SW 1271 (cell line): ENCODE results near the gene POLR2B.
"Not testable (repeated sequence)": the region's sequence is repeated elsewhere in the genome, so short reads cannot be mapped to it uniquely, and the experiment has no call there.

ENCODE experiments used
- DNase-seq, 2 experiments: peaks; one replicate each; lab custom pipeline; 2025; lab: John Stamatoyannopoulos, UW

The POLR2B gene

DNA sequence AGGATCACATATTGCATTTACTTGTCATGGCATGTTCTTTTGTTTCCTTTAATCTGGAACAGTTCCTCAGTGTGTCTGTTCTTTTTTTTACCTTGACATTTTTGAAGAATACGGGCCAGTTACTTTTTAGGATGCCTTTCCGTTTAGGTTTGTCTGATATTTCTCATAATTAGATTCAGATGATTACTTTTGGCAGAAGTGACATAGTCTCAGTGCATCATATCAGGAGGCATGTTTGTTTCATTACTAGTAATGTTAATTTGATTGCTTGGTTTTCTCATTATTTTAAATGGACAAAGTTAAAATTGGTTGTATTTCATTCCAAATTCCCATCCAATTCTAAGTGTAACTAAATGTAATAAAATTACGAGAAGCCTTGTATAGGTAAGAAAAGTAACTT is 8.3 kb downstream of the POLR2B start:
- DNase-seq: no peak

DNA sequence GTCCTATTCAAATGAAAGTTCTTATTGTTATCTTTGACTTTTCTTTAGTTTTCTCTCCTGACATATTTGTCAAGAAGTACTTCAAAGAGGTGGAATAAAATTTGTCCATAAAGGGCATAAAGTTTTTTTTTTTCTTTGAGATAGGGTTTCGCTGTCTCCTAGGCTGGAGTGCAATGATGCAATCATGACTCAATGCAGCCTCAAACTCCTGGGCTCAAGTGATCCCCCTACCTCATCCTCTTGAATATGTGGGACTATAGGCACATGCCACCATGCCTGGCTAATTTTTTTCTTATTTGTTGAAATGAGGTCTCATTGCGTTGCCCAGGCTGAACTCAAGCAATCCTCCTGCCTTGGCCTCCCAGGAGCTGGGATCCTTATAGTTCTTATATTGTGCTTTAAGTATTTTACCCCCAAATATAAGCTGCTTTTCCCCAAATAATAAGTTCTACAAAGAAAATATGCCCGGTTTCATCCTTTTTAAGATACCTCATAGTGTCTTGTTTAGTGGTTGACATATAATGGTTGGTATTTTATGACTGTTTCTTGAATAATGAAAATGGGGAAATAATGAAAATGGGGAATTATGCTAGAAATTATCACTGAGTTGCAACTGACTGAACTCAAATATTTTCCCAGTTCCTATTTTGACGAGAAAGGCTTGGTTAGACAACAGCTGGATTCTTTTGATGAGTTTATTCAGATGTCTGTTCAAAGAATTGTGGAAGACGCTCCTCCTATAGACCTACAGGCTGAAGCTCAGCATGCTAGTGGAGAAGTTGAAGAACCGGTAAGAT is 11.6 kb downstream of the POLR2B start:
- no peak for DNase-seq

DNA sequence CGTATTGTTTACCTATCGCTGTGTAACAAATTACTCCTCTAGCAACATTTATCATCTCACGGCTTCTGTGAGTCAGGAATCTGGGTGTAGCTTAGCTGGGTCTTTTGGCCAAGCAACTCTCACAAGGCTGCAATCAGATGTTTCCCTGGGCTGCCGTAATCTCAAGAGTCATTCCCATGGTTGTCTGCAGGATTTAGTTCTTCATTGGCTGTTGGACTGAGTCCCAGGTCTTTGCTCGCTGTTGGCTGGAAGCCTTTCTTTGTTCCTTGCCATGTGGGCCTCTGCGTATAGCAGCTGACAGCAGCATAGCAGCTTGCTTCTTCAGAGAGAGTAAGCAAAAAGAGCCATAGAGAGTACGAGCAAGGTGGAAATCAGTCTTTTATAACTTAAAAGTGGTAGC is 16.8 kb downstream of the POLR2B start:
- DNase-seq: no peak

DNA sequence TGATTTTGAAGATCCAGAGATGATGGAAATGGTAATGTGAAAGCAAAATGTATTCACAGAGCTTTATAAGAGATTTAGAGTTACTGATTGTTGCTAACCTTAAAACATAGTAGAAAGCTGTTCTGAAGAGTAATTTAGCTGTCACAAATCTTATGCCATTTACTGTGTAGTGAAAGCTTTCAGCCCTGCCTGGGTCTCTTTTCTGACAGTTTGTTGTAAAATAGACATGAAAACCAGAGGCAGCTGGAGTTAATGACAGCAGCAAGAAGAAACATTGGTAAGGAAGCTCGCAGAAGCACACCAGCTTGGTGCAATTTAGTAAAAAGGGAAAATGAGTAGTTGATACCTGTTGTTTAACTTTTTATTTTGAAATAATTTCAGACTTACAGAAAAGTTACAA is 21.1 kb downstream of the POLR2B start:
- no peak for DNase-seq

DNA sequence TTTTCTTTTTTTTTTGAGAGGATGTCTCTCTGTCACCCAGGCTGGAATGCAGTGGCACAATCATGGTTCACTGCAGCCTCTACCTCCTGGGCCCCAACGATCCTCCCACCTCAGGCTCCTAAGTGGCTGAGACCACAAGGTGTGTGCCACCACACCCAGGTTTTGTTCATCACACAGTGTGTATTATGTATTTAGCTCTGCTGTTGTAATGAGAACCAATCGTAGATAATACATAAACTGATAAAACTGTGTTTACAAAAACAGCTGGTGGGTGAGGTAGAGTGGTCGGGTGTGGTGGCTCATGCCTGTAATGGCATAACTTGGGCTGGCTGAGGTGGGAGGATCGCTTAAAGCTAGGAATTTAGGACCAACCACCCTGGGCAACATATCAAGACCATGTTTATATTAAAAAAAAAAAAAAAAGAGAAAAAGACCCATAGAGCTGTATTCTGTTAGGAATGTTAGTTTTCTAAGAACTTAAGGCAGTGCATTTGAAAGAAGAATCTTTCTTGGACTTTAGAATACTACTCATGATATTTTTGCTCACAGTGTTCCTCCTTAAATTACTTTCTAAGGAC is 34.9 kb downstream of the POLR2B start:
- DNase-seq: no peak

DNA sequence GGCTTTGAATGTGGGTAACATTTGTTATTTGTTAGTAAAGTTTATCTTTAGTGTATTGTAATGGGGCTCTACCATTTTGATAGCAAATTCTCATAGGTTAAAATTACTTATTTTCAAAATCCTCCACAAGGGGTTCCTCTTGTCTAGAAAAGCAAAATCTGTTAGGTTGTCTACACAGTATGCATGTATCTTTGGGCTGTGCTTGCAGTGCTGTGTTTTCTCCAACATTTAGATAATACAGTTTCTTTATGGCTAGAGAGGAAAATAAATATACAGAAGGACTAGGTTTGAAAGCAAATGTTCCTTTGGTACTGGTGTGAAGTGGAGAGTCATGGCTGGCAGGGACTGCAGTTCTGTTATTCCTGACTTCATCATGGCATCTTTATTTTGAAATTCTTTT is 40.3 kb downstream of the POLR2B start:
- DNase-seq: no peak

DNA sequence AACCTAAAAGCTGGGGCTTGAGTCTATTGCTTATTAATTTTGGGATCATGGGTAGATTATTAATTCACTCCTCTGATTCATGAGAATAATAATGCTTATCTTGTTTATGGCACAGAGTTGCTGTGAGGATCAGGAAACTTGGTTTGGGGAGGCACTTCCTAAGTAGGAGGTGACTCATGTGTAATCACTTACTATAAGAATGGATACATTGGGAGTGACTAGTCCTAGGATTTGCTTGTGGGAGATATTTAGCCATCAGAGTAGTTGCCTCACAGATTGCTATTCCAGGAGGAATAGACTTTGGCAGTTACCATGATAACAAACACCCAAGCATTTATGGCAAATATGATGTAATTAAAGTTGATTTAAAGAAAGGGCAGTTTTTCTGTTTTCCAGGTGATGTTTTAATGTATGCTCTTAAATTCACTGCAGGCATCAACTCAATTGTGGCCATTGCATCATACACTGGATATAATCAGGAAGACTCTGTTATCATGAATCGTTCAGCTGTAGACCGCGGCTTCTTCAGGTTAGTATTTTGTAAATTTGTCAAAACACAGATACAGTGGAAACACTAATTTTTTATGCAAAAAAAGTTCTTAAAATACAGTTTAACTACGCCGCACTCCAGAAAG is 41.9 kb downstream of the POLR2B start:
- peak; percentile 2 to 73 for DNase-seq

DNA sequence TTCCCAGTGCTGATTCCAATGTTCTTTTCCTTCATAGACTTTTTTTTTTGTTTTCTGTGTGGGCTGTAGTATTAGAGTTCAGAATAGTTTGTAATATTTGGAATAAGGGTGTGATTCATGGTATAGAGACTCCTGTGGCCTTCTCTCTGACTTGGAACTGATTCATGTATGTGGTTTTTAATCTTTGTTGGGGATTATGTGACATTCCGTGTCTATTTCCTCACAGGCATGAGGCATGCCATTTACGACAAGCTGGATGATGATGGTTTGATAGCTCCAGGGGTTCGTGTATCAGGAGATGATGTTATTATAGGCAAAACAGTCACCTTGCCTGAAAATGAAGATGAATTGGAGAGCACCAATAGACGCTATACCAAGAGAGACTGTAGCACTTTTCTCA is 44.4 kb downstream of the POLR2B start:
- DNase-seq: no peak

DNA sequence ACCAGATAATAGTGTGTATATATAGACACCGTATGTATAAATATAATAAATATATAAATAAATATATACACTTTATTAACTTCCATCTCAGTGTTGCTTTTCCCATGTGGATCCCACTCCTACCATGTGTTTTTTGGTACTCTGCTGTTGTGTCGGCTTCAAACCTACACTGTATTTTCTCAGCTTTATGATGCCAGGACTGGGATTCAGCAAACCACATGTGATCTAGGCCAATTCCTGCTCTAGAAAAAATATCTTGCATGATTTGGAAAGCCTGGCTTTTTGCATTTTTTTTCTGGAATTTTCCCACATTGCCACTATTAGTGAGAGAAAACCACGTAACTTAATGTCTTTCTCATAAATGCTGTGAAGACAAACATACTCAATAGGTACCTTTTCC is 55.8 kb downstream of the POLR2B start:
- no peak for DNase-seq

DNA sequence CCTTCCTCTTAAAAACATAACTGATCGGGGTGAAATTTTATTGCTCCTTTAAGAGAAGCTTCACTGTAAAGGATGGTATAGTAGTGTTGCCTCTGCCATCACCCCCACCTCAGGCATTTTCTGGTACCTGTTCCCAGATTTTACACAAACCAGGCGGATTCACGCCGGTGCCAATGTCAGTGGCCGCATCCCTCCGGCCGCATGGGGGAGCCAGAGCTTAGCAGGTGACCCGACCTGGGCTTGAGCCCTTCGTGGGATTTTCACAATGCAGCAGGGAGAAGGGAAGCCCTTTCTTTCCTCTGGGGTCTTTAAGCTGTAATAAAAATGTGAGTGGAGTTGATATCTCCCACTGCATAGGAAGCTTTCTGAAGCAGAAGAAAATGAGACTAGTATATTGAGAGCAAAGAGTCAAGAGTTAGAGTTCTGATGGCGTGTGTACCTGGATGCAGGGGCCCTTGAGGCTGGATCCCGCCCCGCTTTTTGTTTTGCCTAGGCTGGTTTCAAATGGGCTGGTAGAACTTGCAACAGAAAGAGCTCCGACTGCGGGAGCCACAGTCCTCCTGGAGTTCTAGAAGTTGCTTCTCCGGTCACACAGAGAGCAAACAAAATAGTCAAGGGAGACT is 59.4 kb downstream of the POLR2B start:
- DNase-seq: no peak

DNA sequence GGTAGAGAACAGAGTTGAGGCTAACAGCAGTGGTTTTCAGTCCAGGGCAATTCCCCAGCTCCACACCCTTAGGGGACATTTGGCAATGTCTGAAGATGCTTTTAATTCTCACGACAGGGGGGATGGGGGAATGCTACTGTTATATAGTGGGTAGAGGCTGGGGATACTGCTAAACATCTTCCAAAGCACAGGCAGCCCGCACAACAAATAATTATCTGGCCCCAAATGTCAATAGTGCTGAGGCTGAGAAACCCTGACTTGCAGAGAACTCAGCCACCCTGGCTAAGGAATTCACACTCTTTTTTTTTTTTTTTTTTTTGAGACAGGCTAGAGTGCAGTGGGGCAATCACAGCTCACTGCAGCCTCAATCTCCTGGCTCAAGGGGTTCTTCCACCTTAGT is 60.6 kb downstream of the POLR2B start:
- no peak for DNase-seq

DNA sequence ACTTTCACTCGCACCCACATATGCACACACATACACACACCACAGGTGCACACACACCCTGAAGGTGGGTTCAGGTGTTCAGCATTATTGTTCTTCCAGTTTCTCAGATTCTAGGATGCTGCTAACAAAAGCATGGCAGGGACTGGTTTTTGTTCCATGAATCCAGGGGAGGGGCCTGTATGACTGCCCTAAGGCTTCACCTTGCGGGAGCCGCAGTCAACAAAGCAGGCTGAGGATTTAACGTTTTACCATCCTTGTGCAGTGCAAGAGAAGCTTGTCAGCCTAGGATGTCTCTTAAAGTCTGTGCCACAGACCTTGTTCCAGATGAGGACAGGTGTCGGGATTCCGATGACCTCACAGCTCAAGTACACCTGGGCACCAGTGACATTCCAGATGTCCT is 61.8 kb downstream of the POLR2B start:
- DNase-seq: no peak

DNA sequence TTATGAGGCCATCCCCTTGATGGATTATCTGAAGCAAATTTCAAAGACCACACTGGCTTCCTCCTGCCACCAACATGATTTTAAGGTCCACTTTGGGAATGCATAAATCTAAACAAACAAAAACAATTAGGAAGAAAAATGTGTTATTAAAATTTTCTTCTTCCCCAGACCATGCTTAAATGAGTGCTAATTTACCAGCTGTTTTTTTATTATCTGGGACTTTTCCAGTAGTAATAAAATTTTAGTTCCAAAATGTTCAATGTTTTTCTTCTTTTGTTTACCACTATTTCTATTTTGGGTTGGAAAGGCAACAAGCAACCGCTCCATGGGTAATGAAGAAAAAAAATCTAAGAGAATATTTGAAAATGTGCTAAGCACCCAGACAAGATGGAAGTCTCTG is 62.3 kb downstream of the POLR2B start:
- no peak for DNase-seq

DNA sequence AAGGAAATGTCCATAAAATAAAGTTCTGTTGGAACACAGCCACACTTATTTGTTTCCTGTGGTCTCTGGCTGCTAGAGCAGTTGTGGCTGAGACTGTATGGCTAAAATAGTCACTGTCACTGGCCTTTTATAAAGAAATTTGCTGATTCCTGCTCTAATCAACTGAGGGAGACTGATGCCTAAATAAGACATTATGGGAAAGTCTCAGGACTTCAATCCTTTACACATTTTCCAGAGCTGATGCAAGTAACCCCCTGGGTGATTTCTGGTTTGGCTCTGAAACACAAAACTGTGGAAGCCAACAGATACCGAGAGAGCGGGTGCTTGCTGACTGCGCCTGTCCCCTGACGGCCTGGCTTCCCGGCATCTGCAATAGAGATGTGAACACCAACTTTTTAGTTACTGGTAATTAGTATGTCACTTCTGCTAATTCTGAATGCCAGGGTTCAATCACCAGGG is 64.0 kb downstream of the POLR2B start:
- DNase-seq: no peak

DNA sequence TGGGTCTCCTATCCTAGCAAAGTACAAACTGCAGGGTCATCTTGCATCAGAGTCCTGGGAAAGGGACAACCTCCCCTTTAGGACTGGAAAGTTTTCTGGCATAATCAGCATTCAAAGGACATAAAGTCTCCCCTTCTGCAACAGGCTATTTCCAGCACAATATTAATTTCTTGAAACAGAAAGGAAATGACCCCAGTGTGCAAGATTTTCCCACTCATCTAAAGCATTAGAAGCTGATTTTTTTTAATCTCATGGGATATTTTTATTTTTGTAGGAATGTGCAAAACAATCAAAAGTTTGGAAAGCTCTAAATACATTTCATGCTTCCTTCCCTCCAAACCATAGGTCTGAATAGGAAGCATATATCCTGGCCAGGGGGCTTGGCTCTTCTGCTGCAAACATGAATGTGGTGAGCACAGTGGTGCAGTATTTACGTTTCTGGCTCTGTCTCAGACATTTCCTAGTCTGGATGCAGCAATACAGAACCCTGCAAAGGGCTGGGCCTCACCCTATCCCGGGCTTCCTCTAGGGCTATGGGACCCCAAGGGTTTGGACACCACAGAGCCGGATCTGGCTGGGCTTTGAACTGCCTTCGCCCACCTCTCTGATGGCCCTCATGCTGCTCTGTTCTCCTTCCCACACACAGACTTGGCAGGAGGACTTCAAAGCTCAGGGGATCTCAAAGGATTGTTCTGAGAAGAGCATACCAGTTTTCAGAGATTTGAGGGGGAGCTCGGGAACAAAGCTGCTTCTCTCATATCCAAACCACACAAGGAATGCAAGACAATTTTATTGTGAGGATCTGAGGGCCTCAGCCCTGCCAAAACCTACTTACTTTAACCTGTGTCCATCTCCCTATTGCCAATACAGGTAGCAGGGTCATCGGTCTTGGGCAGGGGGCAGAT is 64.9 kb downstream of the POLR2B start:
- DNase-seq: no peak

DNA sequence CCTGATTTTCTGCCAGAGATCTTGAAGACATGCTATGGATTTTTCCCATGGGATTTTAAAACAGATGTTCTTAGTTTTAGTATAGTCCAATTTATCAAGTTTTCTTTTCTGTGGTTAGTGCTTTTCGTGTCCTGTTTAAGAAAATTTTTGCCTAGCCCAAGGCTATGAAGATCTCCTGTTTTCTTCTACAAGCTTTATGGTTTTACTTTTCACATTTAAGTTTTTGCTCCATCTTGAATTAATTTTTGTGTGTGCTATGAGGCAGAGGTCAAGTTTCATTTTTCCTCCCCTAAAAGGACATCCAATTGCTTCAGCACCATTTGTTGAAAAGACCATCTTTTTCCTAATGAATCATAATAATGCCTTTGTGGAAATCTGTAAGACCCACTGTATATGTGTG is 65.6 kb downstream of the POLR2B start:
- no peak for DNase-seq

DNA sequence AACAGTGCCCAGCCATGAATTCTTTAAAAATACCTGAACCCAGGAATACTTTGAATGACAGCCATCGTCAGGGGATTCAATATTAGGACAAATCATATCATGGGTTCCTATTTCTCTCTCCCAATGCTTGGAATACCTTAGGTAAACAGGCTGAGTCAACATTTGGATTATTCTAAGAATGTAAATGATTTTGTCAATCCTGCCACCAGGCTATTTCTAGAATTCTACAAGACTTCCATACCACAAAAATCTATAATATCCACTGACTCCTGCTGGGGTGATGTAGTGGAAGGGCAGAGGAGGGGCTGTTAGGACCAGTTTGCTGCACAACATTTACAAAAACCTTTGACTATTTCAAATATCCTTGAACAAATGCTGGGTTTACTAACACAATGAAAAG is 66.3 kb downstream of the POLR2B start:
- DNase-seq: peak in 1 of 2 experiments; percentile 18

DNA sequence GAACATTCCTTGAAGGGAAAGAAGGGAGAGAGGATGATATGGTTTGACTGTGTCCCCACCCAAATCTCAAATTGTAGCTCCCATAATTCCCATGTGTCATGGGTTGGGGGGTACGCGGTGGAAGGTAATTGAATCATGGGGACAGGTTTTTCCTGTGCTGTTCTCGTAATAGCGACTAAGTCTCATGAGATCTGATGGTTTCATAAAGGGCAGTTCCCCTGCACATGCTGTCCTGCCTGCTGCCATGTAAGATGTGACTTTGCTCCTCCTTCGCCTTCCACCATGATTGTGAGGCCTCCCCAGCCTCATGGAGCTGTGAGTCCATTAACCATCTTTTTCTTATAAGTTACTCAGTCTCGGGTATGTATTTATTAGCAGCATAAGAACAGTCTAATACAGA is 68.3 kb downstream of the POLR2B start:
- not testable (repeated sequence) for DNase-seq

DNA sequence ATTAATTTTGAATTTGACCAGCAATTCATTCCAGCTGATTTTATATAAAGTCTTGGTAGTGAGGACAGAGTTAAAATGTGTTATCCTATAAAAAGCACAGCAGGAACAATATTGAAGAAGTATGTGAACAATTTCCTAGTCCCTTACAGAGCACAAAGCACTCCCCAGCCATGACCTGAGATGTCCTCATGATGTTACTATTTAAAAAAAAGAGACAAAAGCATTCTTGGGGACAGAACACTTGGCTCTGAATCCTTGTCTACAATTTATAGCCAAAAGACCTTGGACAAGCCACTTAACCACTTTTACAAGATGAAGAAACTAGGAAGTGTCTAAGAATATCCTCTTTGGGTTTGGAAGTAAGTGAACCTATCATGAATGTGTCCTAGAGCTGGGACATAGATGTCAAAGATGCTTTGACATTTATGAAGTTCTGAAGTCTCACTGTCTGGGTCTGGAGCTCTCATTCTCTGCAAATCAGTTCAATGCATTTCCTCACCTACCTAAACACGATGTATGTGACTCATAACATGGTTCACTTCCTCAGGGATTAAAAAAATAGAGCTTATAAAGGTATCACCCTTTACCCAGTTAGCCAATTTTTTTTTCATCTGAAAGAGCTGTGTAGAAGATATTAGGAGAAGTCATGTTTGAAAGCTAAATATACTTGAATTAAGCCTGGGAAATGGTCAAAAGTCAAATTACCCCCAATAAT is 70.1 kb downstream of the POLR2B start:
- no peak for DNase-seq

DNA sequence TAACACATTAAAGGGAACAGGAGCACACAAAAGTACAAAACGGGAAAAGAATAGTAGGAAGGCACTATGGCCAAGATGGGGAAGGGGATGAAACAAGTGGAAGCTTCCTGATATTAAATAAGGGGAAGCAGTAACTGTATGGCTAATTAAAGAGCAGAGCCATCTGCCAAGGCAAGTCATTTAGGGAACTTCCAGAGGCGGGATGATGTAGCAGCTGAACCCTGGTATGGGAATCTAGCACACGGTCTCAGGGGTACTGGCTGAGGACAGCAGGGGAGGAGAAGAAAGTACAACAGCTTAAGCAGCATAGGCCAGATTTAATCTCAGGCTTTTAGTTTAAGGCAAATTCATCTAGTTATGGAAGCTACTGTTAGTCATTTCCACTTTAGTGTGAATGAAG is 72.4 kb downstream of the POLR2B start:
- DNase-seq: no peak

DNA sequence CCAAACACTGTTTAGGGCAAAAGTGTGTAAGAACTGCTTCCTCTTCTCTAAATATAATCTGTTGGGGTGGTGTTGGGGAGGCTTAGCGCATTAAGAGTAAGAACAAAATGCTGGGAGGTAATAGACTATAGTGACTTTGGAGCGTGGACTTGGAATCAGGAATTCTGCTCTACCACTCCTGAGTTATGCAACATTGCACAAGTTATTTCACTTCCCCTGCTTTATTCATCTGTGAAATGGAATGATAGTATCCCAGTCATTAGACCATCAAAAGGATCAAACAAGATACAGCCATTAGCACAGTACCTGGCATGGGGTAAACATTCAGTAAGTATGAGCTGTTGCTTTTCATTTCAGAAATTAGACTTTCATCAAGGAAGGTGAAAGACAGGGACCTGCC is 72.8 kb downstream of the POLR2B start:
- no peak for DNase-seq
